OCI-LY7 (cell line): ENCODE data around the gene AMIGO2. TPM values are rescaled to one million over a fixed set of nuclear protein-coding genes. Genes with fewer than 3 reads are reported as not detected.

Experiments
- BruUV-seq: library from RNA; stranded (reverse); fragments of 400-500 nt; replicated peaks from 2 replicates; lab custom pipeline; 2021; lab: Mats Ljungman, UMichigan
- CTCF ChIA-PET: fragments of 300-600 bp; sonication (Branson Sonifier 250); formaldehyde crosslinking; loops from one replicate; lab custom pipeline; 2022; ENCODE audit warnings: antibody characterized with exemption; ENCODE audit not compliant: unreplicated experiment; lab: Charles Lee
- POLR2A ChIA-PET: fragments of 300-600 bp; sonication (Branson Sonifier 250); formaldehyde crosslinking; loops from one replicate; lab custom pipeline; 2022; ENCODE audit warnings: antibody characterized with exemption; lab: Charles Lee
- DNase-seq: peaks from one replicate; pipeline ENCODE4 v3.0.0-alpha.2; 2015; ENCODE audit warnings: low spot score
- H2AFZ ChIP-seq: fragments of 200-600 bp; sonication (generic), shearing (Covaris generic); 2 replicates; pipeline ENCODE4 v1.6.1; 2014; ENCODE audit warnings: mild to moderate bottlenecking, antibody characterized with exemption, low read length, moderate library complexity
- H3K27ac ChIP-seq: fragments of 200-600 bp; sonication (generic); 2 replicates; pipeline ENCODE4 v1.5.1; 2014; ENCODE audit warnings: mixed run types, low read depth, mild to moderate bottlenecking, moderate library complexity, low read length, inconsistent platforms; ENCODE audit not compliant: poor library complexity, severe bottlenecking
- H3K36me3 ChIP-seq: fragments of 200-600 bp; sonication (generic); 2 replicates; pipeline ENCODE4 v1.6.1; 2014; ENCODE audit warnings: mild to moderate bottlenecking, antibody characterized with exemption, low read length, moderate library complexity, mixed read lengths; ENCODE audit not compliant: insufficient read depth
- H3K4me1 ChIP-seq: fragments of 200-600 bp; sonication (generic); 2 replicates; pipeline ENCODE4 v1.5.1; 2014; ENCODE audit warnings: mild to moderate bottlenecking, low read length; ENCODE audit not compliant: insufficient read depth, poor library complexity, severe bottlenecking
- H3K4me2 ChIP-seq: fragments of 200-600 bp; sonication (generic); 2 replicates; pipeline ENCODE4 v1.6.1; 2014; ENCODE audit warnings: mild to moderate bottlenecking, low read length
- H3K4me3 ChIP-seq: fragments of 200-600 bp; sonication (generic); 2 replicates; pipeline ENCODE4 v1.5.1; 2014; ENCODE audit warnings: mild to moderate bottlenecking, low read depth, low read length; ENCODE audit not compliant: poor library complexity, severe bottlenecking
- H3K79me2 ChIP-seq: fragments of 200-600 bp; sonication (generic); 2 replicates; pipeline ENCODE4 v1.6.1; 2016; ENCODE audit warnings: low read depth, mild to moderate bottlenecking, low read length, moderate library complexity, mixed read lengths; ENCODE audit not compliant: insufficient read depth
- H3K9me2 ChIP-seq: fragments of 200-600 bp; sonication (generic); 2 replicates; pipeline ENCODE4 v1.6.1; 2016; ENCODE audit warnings: mild to moderate bottlenecking, low read length, mixed read lengths; ENCODE audit not compliant: insufficient read depth
- H3K9me3 ChIP-seq: fragments of 200-600 bp; sonication (generic); 2 replicates; pipeline ENCODE4 v1.6.1; 2014; ENCODE audit warnings: mild to moderate bottlenecking, mixed run types, low read length, mixed read lengths
- H4K20me1 ChIP-seq: fragments of 200-600 bp; sonication (generic); 2 replicates; pipeline ENCODE4 v1.6.1; 2014; ENCODE audit warnings: mild to moderate bottlenecking, antibody characterized with exemption, low read length, moderate library complexity, mixed read lengths; ENCODE audit not compliant: insufficient read depth
- EZH2phosphoT487 ChIP-seq: fragments of 200-600 bp; sonication (generic); IDR thresholded peaks from 2 replicates; pipeline ENCODE4 v1.6.1; 2018; ENCODE audit warnings: low read depth, borderline replicate concordance, mild to moderate bottlenecking, mixed run types, antibody characterized with exemption, low read length, moderate library complexity, mixed read lengths
- intact Hi-C: fragments of 100-400 bp; cut with micrococcal nuclease; formaldehyde crosslinking; loops from one replicate; pipeline ENCODE4 v1.10.0; 2022; ENCODE audit not compliant: unreplicated experiment
- total RNA-seq, 2 experiments: library from RNA; depleted of rRNA in 1 of 2; stranded (reverse); fragments of >200 nt in 1 of 2; shearing (Covaris generic) in 1 of 2; gene quantifications; 2 replicates each; pipeline ENCODE4 v1.2.3, GENCODE V29; 2014 to 2022
- TF ChIP-seq, protein P1 (sequence below): fragments of 200-600 bp; sonication (generic); conservative IDR thresholded peaks from 2 replicates; pipeline ENCODE4 v1.5.1; 2014; ENCODE audit warnings: mild to moderate bottlenecking, antibody characterized with exemption, low read length, moderate library complexity, mixed read lengths

The AMIGO2 gene
- total RNA-seq, 2 experiments from 2014 or later, result not detected

DNA sequence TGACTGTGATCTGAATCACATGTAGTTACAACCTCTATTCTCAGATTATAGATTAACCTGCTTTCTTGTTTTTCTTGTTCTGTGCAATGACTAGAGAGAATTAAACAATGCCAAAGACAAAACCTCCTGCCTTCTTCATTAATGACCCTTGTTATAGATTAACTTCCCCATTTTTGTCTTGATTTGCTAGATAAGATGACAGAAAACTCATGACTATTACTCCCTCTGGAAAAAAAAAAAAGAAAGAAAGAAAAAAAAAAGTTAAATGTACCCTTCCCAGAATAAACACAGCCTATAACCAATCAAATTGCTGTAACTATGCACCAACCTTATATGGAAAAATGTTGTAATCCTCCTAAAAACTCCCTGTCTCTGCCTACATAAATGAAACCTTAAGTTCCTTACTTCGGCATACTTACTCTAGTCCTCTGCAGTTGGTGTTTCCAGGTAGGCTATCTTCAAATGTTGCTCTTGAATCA is 41.5 kb downstream of the AMIGO2 start:
- H3K4me1 ChIP-seq, result no peaks in the 10 kb centered on the region
- H3K36me3 ChIP-seq, result no peaks in the 10 kb centered on the region
- H3K4me3 ChIP-seq, result no peak overlapping the region
- H3K27ac ChIP-seq, result no peak overlapping the region
- CTCF ChIA-PET, result no interaction called here
- no peak for DNase-seq
- no TSS peak for BruUV-seq
- POLR2A ChIA-PET, result no interaction called here
- intact Hi-C loops, result no loop called here
- H3K9me3 ChIP-seq, result no peaks in the 10 kb centered on the region
- TF ChIP-seq, protein P1, sequence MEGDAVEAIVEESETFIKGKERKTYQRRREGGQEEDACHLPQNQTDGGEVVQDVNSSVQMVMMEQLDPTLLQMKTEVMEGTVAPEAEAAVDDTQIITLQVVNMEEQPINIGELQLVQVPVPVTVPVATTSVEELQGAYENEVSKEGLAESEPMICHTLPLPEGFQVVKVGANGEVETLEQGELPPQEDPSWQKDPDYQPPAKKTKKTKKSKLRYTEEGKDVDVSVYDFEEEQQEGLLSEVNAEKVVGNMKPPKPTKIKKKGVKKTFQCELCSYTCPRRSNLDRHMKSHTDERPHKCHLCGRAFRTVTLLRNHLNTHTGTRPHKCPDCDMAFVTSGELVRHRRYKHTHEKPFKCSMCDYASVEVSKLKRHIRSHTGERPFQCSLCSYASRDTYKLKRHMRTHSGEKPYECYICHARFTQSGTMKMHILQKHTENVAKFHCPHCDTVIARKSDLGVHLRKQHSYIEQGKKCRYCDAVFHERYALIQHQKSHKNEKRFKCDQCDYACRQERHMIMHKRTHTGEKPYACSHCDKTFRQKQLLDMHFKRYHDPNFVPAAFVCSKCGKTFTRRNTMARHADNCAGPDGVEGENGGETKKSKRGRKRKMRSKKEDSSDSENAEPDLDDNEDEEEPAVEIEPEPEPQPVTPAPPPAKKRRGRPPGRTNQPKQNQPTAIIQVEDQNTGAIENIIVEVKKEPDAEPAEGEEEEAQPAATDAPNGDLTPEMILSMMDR, result no peak
- no peak for TF ChIP-seq EZH2phosphoT487
- H3K9me2 ChIP-seq, result no peaks in the 10 kb centered on the region
- no peak overlapping the region for H3K4me2 ChIP-seq
- H4K20me1 ChIP-seq, result no peaks in the 10 kb centered on the region
- H3K79me2 ChIP-seq, result no peaks in the 10 kb centered on the region
- no peak overlapping the region for H2AFZ ChIP-seq

DNA sequence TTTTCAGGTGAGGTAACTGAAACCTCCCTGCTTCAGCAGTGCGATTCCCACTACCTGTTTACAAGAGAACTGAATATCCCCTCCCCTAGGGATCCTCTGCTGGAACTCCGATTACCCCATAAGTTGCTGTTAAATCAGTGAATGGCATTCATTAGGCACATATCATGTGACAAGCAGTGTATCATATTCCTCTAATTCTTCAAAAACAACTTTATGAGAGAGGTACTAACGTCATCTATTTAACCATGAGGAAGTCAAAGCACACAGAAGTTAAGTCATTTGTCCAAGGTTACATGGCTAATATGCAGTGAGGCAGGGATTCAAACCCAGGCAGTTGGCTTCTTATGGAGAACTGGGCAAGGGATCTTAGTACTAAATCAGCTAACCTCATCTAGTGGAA is 44.3 kb downstream of the AMIGO2 start:
- no peak overlapping the region for H3K4me2 ChIP-seq
- H3K27ac ChIP-seq, result no peak overlapping the region
- CTCF ChIA-PET, result no interaction called here
- intact Hi-C loops, result no loop called here
- POLR2A ChIA-PET, result no interaction called here
- no peaks in the 10 kb centered on the region for H3K9me3 ChIP-seq
- no peaks in the 10 kb centered on the region for H3K79me2 ChIP-seq
- no peak overlapping the region for H2AFZ ChIP-seq
- no peak for TF ChIP-seq EZH2phosphoT487
- TF ChIP-seq, protein P1, result no peak
- no TSS peak for BruUV-seq
- no peak for DNase-seq
- H3K9me2 ChIP-seq, result no peaks in the 10 kb centered on the region
- H4K20me1 ChIP-seq, result no peaks in the 10 kb centered on the region
- no peak overlapping the region for H3K4me3 ChIP-seq
- H3K4me1 ChIP-seq, result no peaks in the 10 kb centered on the region
- H3K36me3 ChIP-seq, result no peaks in the 10 kb centered on the region

GRCh38 chr12:47034661-47035060 is 45.1 kb downstream of the AMIGO2 start:
- no peak for DNase-seq
- Histone ChIP-seq H3K27ac (no peak overlapping the region), H3K9me2 (no peaks in the 10 kb centered on the region), H3K4me1 (no peaks in the 10 kb centered on the region), H3K79me2 (no peaks in the 10 kb centered on the region), H3K9me3 (no peaks in the 10 kb centered on the region), H3K4me3 (no peak overlapping the region), H2AFZ (no peak overlapping the region), H3K4me2 (no peak overlapping the region), H4K20me1 (no peaks in the 10 kb centered on the region), H3K36me3 (no peaks in the 10 kb centered on the region)
- no peak for TF ChIP-seq EZH2phosphoT487
- TF ChIP-seq, protein P1, result no peak
- BruUV-seq, result no TSS peak
- POLR2A ChIA-PET, result interaction anchor here (0.9 kb wide), 1 partner anchor 383 kb away, joined by 3 read pairs; no protein-coding TSS in a partner anchor
- intact Hi-C loops, result loop anchor here (5.0 kb wide), 2 partner anchors 43 to 653 kb away; partner anchors contain the start of genes AMIGO2 and PCED1B
- CTCF ChIA-PET, result no interaction called here
